Cardiac septum (tissue), 1 donor: ENCODE data around the gene SPDYC. TPM values are rescaled to one million over a fixed set of nuclear protein-coding genes. Genes with fewer than 3 reads are reported as not detected.
"Not testable (repeated sequence)": the region's sequence is repeated elsewhere in the genome, so short reads cannot be mapped to it uniquely, and the experiment has no call there.

Source experiments
- DNase-seq: peaks from one replicate; pipeline ENCODE4 v3.0.0-alpha.2; 2020; ENCODE audit warnings: low spot score
- intact Hi-C: fragments of 100-400 bp; cut with DNase I; formaldehyde crosslinking; loops from one replicate; pipeline ENCODE4 v1.14.0; 2022
- total RNA-seq: library from RNA; stranded (reverse); fragmentation: NEBNext Ultra II Directional; extraction: Animal tissue kit (Norgen Biotek cat#: 25700); gene quantifications from one replicate; pipeline ENCODE4 v1.2.1, GENCODE V29; 2021
- donor health status: DM: no; HTN: no; CAD: no.

SPDYC gene
- total RNA-seq, 1 donor from 2014 or later: not detected

DNA sequence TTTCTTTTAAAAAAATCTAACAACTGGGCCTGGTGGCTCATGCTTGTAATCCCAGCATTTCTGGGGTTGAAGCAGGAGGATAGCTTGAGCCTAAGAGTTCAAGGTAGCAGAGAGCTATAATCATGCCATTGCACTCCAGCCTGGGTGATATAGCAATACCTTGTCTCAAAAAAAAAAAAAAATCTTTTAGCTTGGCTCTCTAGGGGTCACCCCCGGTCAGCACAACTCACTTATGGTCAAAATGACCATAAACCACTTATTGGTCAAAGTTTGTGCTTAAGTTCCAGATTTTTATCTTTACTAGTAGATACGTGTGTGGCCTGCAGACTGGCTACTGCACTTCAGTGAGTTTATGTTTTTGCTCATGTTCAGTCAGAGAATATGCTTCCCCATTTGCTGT is 6.3 kb upstream of the SPDYC start:
- intact Hi-C loops: no loop called here
- DNase-seq: no peak

DNA sequence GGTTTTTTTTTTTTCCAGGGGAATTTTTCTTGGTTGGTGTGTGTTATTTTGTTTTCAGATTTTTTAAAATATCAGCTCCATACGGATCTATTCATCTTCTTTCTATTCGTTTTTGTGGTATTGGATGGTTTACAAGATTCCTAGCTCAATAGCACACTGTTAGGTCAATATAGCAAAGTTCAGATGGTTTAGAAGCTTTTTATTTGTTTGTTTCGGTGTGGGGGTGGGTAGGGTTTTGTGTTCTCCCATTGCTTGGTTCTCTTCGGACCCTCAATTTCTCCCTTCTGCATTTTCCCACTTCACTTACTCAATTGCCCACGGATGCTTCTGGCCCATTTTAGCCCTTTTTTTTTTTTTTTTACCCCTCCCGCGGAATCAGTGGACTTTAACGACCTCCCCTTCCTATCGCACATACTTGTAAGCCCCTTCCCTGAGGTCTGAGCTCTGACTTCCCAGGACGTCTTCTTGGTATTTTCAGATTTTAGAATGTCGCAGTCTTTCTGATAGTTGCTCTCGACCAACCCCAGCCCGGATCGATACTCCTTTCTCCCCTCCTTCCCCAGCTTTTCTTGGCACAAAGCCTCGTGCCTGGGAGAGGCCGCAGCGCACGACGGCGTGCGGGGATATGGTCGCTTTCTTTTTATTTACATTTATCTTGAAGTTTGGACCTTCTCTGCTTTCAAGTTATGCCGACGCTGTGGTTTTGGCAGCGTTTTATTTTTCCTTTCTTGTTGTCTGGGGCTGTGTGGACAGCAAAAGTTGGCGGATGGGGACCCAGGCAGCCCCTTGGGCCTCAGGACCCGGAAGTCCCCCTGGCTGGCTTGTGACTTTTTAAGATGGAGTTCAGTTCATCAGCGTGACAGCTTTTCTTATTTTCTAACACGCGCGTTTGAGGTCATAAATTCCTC is 4.4 kb upstream of the SPDYC start:
- no peak for DNase-seq
- intact Hi-C loops: no loop called here

DNA sequence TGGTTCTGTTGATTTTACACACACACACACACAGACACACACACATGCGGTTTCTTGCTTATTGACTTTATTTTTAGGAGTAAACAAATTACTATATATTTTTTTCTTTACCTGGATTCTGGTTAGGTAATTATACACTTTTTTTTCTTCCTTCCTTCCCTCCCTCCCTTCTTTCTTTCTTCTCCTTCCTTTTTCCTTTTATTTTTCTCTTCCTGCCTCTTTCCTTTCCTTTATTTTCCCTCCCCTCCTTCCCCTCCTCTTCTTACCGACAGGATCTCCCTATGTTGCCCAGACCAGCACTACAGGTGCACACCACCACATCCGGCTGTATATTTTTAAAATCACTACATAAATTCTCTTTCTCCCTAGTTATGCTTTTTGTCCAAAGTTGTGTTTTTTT is 3.1 kb upstream of the SPDYC start:
- no peak for DNase-seq
- intact Hi-C loops: no loop called here

DNA sequence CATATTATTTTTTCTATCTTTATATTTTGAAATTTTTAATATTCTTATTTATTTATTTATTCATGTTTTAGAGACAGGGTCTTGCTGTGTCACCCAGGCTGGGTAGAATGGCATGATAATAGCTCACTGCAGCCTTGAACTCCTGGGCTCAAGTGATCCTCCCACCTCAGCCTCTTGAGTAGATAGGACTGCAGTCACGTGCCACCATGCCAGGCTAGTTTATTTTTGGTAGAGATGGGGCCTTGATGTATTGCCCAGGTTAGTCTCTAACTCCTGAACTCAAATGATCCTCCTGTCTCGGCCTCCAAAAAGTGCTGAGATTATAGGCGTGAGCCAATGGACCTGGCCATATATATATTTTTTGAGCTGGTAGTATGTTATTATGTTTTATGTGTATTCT is 2.4 kb upstream of the SPDYC start:
- DNase-seq: no peak
- intact Hi-C loops: no loop called here

DNA sequence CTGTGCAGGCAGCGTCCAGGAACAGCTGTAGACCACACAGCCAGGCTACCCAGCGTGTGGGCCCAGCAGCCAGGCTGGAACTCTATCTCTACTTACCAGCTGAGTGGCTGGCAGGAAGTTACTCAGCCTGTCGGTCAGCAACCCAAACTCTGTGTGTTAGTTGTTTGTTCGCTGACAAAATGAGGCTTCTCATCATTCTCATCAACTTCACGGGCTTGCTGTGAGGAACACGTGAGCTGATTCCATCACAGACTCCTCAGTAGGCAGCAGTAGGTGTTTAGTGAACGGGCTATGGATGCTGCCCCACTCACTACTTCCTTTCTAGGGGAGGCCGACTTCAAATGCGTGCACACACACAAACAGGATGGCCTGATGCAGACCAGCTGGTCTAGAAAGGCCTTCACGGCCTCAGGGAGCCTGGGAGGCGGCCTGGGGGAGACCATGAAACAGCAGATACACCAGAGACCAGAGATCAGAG is 830 bp upstream of the SPDYC start:
- no peak for DNase-seq
- intact Hi-C loops: no loop called here

DNA sequence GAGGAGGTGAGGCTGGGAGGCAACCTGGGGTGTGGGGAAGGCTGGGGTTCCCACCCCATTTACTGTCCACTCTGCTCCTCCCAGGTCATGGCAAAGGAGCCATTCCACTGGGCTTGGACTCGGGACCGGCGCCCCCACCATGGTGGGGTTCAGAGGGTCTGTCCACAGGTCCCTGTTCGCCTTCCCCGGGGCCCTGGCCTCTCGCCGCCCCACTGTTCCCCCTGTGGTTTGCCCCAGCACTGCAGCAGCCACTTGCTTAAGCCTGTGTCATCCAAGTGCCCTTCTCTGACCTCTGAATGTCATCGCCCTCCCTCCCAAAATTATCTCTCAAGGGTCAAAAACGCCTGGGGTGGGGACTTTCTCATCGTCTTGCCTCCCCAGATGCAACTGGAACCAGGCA is 2.6 kb downstream of the SPDYC start:
- no peak for DNase-seq
- intact Hi-C loops: no loop called here

DNA sequence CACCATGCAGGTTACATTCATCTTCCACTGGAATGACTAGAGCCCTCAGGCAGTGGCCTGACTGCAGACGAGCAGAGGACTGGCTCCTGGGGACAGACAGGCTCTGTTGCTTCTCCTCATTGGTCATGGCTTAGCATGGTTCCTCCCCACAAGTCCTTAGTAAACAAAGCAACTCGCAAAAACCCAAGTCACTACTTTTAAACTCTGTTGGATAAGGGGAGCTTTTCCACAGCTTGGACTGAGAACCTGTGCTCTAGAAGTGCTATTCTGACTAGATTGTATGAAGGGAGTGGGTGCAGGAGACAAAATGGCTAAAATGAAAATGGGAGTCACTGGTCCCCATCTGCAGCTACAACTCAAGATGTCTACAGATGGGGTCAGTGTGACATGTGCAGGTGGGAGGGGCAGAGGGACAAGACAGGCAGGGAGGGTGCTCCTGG is 4.6 kb downstream of the SPDYC start:
- DNase-seq, intact Hi-C loops: not testable (repeated sequence)

DNA sequence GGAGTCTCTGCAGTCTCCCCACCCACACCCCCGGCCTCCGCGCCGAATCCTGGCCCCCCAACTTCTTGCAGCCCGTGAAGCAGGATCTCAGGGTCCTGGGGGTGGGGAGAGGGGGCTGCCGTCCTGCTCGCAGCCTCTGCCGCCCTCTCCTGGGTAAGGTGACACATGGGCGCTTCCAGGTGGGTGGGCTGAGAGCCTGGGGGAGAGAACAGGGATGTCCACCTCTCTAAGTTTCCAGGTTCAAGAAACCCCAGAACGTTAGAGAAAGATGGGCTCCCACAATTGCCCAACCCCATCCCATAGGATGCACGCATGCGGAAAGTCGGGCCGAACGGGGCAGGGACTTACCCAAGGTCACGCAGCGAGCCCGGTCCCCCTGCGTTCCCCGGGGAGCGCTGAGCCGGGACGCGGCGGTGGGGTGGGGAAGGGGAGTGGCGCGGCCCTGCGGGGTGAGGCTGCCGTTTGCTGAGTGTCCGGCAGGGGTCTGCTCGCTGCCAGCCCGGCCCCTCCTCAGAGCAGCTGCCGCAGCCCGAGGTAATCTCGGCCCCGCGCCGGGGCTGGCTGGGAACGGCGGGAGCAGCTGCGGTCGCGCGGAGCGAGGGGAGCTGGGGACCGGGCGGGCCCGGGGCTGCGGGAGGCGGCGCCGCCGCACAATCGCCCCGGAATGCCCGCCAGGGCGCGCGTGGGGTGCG is 11.0 kb downstream of the SPDYC start:
- peak; percentile 82 for DNase-seq
- intact Hi-C loops: loop anchor here (5.0 kb wide), 1 partner anchor 49 kb away; the partner anchor contains the start of gene SYVN1

DNA sequence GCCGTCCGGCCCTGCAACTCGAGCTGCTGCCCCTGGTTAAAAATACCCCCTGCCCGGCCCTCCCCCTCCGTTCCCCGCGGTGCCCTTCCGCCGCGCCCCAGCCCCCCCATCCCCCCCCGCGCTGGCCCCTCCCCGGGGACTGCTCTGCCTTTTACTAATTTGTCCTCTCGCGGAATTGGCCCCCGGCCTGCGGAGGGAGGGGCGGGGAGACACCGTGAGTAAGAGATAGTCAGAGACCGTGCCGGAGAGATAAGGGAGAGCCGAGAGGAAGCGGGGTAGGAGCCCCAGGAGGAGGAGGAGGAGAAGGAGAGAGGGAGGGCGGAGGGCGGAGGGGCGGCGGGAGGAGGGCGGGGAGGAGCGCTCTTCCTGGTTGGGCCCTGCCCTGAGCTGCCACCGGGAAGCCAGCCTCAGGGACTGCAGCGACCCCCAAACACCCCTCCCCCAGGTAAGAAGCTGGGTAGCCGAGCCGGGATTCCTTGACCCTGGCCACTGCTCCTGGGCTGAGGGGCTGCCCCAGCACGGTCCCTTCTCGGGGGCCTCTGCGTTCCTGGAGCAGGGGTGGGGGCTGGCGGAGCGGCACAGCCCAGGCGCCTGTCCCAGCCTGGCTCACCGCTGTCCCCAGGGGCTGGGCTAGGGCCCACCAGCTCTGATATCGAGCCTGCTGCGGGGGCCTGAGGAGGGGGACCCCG is 11.7 kb downstream of the SPDYC start, which contains the start of gene CAPN1:
CAPN1 (plus strand) TSS at position 360 of the 689 bp plus-strand sequence. CDS start 774 bp downstream, outside the sequence.
- intact Hi-C loops: loop anchor here (5.0 kb wide), 1 partner anchor 49 kb away; the partner anchor contains the start of gene SYVN1
- peak; percentile 90 for DNase-seq

DNA sequence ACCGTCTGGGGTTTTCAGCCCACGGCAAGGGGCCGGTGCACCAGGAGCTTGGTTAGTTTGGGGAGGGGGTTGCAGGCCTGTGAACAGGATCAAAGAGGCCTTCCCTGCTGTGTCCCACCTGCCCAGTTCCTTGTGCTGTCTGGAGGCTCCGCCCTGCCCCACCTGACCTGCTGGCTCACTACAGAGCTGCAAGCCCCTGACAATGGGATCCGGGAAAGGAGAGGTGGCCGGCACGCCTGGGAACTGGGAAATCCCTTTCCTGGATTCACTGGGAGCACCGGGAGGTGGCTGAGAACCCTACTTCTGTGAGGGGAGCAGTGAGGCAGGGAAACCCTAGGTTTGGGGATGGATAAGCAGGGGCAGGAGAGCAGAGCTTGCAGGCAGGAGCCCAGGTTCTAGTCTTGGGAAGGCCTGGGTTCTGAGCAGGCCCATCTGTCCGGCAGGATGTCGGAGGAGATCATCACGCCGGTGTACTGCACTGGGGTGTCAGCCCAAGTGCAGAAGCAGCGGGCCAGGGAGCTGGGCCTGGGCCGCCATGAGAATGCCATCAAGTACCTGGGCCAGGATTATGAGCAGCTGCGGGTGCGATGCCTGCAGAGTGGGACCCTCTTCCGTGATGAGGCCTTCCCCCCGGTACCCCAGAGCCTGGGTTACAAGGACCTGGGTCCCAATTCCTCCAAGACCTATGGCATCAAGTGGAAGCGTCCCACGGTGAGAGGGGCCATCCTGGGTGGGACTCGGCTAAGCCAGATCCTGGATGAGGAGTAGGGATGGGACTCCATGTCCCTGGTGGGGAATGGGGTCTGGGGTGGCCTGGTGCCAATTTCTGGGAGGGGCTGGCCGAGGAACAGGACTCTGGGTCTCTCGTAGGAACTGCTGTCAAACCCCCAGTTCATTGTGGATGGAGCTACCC is 12.5 kb downstream of the SPDYC start:
- no peak for DNase-seq
- intact Hi-C loops: loop anchor here (5.0 kb wide), 1 partner anchor 50 kb away; the partner anchor contains the start of gene SYVN1

DNA sequence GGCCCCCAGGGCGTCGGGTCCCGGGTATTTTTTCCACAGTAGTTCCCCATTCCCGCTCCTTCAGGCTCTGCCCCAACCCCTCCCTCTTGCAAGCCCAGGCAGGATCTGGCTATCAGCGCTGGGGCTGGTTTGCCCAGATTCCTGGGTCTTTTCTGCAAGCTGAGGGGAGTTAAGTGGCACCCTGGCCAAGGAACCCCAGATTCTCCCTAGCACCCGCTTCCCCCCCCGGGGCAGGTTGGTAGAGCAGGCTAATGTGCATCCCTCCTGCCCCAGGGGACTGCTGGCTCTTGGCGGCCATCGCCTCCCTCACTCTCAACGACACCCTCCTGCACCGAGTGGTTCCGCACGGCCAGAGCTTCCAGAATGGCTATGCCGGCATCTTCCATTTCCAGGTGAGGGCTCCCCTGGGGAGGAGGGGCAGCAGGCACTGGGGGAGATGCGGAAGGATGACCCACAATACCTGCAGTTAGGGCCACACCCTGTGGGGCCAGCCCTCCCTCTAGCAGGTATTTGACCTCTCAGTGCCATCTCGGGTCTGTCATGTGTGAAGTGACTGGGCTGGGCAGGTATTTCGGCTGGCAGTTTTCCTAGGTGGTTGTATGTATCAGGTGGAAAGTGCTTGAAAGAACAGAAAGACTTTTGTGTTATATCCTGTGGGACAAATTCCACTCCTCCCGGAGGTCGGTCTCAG is 13.3 kb downstream of the SPDYC start:
- intact Hi-C loops: loop anchor here (5.0 kb wide), 1 partner anchor 51 kb away; the partner anchor contains the start of gene SYVN1
- DNase-seq: no peak

DNA sequence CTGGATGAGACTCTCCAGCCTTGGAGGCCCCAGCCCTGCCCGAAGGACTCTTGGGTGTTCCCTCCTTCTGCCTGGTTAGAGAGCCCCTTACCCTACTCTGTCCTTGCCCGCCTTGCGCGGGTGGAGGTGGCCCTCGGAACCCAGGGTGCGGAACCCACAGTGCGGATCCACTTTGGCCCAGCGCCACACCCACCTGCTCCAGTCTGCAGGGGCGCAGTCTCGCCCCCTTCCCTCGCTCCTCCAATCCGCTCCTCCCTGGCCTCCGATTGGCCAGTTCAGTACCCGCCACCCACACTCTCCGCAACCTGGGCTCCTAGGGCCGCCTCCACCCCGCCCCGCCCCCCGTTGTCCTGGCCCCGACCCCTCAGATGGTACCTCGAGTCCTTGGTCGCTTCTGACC is 14.1 kb downstream of the SPDYC start:
- DNase-seq: no peak
- intact Hi-C loops: loop anchor here (5.0 kb wide), 1 partner anchor 52 kb away; the partner anchor contains the start of gene SYVN1

DNA sequence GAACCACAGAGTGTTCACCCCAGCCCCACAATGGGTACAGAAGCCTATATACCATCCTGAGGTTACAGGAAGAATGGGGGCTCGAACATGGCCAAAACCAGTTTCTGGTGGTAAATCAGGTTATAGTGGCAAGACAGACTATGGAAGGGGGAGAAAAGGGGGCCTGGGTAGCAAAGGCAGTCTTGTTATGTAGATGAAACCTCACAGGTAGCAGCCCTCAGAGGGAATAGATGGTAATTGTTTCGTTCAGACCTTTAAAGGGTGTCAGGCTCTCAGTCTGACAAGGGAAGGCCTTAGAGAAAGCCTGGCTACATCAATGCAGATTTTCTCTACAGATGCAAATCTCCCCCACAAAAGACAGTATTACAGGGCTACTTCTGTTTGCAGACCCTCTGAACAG is 15.1 kb downstream of the SPDYC start:
- no peak for DNase-seq
- intact Hi-C loops: no loop called here

DNA sequence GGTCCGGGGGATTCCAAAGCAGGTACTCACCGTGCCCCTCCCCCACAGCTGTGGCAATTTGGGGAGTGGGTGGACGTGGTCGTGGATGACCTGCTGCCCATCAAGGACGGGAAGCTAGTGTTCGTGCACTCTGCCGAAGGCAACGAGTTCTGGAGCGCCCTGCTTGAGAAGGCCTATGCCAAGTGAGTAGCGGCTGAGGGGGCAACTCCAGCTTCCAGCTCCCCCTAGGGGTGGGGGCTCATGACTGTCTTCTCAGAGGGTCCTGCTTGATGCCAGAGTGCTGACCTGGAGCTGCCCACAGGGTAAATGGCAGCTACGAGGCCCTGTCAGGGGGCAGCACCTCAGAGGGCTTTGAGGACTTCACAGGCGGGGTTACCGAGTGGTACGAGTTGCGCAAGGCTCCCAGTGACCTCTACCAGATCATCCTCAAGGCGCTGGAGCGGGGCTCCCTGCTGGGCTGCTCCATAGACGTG is 15.9 kb downstream of the SPDYC start:
- intact Hi-C loops: no loop called here
- DNase-seq: no peak

DNA sequence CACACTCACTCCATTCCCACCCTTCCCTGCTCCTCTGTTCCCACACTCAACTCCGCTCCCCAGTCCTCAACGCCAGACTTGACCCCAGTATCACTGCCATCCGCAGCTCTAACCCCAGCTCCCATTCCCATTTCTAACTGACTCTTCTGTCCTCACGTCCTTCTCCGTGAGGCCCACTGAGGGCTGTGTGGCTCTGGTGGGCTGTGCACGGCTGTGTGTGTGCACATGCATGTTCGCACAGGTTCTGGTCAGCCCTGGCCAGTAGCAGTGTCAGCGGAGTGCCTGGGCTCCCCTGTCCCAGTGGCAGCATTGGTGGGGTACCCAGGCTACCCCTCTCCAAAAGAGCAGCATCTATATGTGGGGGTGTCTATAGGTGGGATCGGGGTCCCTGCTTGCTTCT is 16.7 kb downstream of the SPDYC start:
- intact Hi-C loops: no loop called here
- no peak for DNase-seq

DNA sequence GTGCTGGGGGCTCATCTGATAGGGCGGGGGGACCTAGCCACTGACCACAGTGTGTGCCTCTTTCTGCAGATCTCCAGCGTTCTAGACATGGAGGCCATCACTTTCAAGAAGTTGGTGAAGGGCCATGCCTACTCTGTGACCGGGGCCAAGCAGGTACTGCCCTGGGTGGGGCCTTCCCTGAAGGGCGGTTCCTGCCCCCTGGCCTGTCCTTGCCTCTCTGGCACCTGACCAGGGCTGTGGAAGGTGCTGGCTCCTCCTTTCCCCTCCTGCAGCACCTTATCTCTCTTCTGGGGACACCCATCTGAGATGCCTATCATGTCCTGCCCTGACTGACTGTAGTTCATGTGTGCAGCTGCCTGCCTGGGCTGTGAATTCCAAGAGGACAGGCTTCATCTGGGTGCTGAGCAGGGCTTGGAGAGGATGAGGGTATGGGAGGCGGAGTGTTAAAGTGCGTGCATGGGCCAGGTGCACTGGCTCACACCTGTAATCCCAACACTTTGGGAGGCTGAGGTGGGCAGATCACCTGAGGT is 17.2 kb downstream of the SPDYC start:
- intact Hi-C loops: no loop called here
- DNase-seq: no peak

DNA sequence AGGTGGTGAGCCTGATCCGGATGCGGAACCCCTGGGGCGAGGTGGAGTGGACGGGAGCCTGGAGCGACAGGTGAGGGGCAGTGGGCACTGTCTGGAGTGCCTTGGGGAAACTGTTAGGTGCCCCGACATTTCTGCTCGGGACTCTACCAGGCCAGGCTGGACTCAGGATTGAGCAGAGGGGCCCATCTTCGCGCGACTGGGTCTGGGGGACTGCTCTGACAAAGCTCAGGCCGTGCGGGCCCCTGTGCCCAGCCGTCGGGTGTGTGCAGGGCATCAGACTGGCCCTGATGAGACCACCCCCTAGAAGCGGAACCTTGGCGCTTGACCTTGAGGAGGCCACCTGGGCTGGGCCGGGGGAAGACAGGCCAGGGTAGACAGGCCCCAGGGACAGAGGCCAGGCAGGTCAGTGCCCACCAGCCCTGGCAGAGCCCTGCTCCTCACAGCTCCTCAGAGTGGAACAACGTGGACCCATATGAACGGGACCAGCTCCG is 18.0 kb downstream of the SPDYC start:
- intact Hi-C loops: no loop called here
- no peak for DNase-seq

DNA sequence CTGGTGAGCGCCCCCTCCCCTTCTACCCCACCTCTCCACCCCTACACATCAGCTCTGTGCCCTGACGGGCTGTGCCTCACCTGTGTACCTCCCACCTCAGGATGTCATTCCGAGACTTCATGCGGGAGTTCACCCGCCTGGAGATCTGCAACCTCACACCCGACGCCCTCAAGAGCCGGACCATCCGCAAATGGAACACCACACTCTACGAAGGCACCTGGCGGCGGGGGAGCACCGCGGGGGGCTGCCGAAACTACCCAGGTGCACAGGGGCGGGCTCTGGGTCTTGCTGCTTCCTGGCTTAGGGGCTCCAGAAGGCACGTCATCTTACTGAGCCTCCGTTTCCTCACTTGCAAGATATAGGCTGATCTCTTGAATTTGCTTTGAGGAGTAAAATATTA is 18.5 kb downstream of the SPDYC start:
- no peak for DNase-seq
- intact Hi-C loops: no loop called here
